HG03095 (cell line): ENCODE measurements around the gene OR8G5.

ENCODE experiments used
- ATAC-seq: cut with Tn5 transposase; IDR thresholded peaks from one replicate; pipeline ENCODE4 v1.9.1; 2021; ENCODE audit warnings: moderate library complexity; ENCODE audit not compliant: unreplicated experiment

OR8G5 gene

DNA sequence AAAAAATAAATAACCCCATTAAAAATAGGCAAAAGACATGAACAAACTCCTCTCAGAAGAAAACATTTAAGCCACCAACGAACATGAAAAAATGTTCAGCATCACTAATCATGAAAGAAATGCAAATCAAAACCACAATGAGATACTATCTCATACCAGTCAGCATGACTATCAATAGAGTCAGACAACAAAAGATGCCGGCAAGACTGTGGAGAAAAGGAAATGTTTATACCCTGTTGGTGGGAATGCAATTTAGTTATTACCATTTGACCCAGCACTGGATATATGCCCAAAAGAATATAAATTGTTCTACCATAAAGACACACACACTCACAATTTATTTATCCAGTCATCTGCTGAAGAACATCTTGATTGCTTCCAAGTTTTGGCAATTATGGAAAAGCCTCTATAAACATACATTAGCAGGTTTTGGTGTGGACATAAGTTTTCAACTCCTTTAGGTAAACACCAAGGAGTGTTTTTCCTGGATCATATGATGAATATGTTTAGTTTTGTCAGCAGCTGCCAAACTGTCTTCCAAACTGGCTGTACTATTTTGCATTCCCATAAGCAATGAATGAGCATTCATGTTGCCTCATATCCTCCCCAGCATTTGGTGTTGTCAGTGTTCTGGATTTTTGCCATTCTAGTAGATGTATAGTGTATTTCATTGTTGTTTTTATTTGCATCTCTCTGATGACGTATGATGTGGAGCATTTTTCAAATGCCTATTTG is 29.6 kb downstream of the OR8G5 start:
- ATAC-seq = no peak

- ATAC-seq = no peak
Measured at GRCh38 chr11:124294687-124295086, 38.5 kb downstream of the OR8G5 start.

DNA sequence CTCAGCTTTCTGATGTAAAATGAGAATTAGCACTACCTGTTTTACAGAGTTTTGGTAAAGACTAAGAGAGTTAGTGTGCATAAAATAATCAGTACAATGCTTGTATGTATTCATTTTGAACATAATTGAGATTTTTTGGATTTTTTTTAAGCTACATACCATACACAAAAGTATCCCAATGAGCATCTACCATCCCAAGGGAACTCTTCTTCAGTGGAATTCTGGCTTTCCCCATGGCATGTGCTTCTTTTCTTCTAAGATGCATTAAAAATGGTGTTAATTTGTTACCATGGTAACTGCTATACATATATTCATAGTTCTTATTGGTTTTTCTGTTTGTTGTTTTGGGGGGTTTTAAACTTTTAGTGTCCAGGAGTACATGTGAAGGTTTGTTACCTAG is 39.8 kb downstream of the OR8G5 start:
- ATAC-seq = no peak

DNA sequence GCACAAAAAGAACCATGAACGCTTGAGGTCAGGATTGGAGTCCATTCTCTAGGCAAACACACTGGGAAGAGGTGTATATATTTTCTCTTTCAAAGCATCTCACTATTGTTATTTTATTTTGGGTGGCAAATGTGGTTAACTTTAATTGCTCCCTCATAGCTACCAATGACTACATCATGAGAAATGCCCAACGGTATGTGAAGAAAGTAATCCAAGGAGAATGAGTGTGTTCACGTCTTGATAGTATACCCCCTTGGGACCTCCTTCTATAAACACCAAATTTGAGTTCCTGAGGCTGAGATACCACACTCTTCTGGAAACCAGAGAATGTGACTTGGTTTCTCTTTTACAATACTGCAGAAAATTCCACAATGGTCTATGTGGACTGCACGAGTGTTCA is 41.7 kb downstream of the OR8G5 start:
- no peak for ATAC-seq

DNA sequence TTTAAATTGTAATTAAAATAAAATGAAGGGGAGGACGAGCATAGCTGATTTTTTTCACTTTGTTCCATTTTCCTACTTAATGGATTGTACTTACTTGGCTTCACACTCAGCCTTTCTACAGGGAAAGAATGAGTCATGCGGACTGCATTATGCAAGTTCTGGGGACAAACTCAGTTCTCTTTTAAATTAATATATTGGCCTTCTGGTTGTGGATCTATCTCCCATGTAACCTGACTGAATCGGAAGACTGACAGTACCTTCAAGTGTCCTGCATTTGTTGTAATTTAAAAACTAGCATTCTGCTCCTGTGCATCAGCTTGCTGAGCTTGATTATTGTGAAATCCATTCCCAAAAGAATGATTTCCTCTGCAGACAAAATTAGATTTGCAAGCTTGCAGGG is 45.4 kb downstream of the OR8G5 start:
- no peak for ATAC-seq

DNA sequence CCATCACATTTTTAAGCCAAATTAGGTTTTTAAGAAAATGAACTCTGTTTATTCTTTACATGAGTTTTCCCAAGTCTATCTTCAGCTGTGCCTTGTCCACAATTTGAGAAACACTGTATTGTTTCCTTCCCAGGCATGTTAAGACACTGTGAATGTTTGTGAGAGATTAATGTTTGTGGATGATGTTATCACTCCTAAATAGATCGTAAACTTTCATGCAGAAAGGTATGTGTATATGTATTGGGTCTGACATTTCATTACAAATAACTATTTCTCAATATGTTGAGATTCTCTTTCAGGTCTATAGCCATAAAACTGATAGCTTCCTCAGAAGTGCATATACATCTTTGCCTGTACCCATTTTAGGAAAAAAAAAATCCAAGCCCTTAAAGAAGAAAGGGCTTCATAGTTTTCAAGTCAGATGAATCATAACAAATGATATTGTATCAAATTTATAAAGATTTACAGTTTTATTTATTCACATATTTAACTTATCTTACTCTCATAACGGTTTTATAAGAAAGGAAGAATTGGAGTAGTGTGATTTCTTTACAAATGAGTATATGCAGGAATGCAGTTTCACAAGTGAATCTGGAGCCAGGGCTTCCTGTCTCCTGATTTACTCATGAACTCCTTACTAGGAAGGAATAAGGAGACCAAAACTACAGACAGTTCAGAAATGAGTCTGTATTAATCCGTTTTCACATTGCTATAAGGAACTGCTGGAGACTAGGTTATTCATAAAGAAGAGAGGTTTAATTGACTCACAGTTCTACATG is 46.4 kb downstream of the OR8G5 start:
- ATAC-seq = no peak

GRCh38 chr11:124307093-124307492 is 50.9 kb downstream of the OR8G5 start:
- no peak for ATAC-seq

DNA sequence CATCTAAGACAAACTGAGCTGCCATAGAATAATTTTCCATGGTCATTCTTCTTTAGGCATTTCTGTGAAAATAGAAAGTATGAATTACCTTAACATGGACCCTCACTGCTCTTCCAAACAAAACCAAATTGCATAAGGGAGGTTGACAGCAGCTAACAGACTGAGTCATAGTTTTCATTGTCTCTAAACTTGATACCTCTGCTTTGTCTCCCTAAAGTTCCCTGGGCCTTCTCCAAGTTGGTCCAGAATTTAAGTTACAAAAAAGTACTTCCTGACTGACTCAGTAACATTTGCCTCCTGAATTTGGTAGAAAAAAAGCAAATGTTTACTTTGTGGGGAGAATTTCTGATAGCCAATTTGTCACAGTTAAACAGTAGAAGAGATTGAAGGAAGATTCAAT is 54.5 kb downstream of the OR8G5 start:
- no peak for ATAC-seq

- ATAC-seq = no peak
Measured at GRCh38 chr11:124311269-124311668, 55.1 kb downstream of the OR8G5 start.

GRCh38 chr11:124311670-124312069 is 55.5 kb downstream of the OR8G5 start:
- no peak for ATAC-seq

DNA sequence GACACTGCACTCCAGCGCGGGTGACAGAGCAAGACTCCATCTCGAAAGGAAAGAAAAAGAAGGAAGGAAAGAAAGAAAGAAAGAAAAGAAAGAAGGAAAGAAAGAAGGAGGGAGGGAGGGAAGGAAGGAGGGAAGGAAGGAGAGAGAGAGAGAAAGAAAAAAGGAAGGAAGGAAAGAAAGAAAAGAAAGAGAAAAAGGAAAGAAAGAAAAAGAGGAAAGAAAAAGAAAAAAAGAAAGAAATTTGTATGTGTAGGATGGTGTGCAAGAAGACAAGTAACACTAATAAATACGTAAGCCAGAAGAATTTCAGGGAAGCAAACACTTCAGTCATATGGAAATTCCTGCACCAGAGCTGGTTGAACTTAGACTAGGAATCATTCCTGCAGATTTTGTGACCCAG is 57.0 kb downstream of the OR8G5 start:
- ATAC-seq = no peak

GRCh38 chr11:124313849-124314248 is 57.7 kb downstream of the OR8G5 start, which contains the start of gene OR8D1:
TSS of gene OR8D1 (minus strand) at chr11:124313949. CDS start at chr11:124310766, 3,183 bp downstream.
- no peak for ATAC-seq

GRCh38 chr11:124315052-124315451 is 58.9 kb downstream of the OR8G5 start:
- ATAC-seq = no peak
